SU-DHL-6 (cell line): Measurements from ENCODE around the gene FMN1.

Source experiments
- EZH2phosphoT487 ChIP-seq: fragments of 200-600 bp; sonication (generic), shearing (Covaris generic); conservative IDR thresholded peaks from 2 replicates; pipeline ENCODE4 v1.6.1; 2018; ENCODE audit warnings: mild to moderate bottlenecking, antibody characterized with exemption, low read length, moderate library complexity, mixed read lengths
- TF ChIP-seq, protein P1 (sequence below): fragments of 200-600 bp; sonication (generic); IDR thresholded peaks from one replicate; pipeline ENCODE4 v1.5.1; 2017; ENCODE audit warnings: antibody characterized with exemption, mild to moderate bottlenecking, low read length, moderate library complexity; ENCODE audit not compliant: insufficient read depth, poor library complexity, severe bottlenecking

DNA sequence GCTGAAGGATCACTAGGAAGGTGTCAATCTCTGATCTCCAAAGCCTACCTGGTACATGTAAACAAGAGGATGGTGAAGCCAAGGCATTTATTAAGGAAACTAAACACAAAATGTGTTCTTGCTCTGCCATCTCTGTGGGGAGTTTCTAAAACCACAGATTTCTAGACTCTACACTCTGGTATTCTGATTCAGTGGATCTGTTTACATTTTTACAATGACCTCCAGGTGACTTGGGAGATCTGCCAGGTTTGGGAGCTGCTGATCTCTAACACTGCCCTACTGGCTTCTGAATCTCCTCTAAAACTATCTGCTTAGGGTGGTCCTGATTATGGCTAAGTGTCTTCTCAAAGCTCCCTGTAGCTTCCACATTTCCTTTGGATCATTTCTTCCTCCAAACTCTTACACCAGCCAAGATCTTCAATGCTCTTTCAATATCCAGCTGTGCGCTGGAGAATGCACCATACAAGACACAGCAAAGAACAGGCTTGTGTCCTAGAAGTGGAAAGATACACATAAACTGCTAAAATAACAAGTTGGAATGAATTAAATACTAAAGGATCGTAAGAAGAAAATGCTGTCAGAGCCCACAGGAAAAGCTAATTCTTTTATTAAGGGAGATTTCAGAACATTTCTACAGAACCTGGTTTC lies 404.0 kb downstream of the FMN1 start:
- TF ChIP-seq, protein P1, sequence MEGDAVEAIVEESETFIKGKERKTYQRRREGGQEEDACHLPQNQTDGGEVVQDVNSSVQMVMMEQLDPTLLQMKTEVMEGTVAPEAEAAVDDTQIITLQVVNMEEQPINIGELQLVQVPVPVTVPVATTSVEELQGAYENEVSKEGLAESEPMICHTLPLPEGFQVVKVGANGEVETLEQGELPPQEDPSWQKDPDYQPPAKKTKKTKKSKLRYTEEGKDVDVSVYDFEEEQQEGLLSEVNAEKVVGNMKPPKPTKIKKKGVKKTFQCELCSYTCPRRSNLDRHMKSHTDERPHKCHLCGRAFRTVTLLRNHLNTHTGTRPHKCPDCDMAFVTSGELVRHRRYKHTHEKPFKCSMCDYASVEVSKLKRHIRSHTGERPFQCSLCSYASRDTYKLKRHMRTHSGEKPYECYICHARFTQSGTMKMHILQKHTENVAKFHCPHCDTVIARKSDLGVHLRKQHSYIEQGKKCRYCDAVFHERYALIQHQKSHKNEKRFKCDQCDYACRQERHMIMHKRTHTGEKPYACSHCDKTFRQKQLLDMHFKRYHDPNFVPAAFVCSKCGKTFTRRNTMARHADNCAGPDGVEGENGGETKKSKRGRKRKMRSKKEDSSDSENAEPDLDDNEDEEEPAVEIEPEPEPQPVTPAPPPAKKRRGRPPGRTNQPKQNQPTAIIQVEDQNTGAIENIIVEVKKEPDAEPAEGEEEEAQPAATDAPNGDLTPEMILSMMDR: no peak
- no peak for TF ChIP-seq EZH2phosphoT487
